ENCODE data around the gene OR10G3.

Gene OR10G3

GRCh38 chr14:21535545-21536417 lies 44.1 kb downstream of the OR10G3 start:
- DNase-seq (ENCODE audit: low spot score) = no peak

- DNase-seq (ENCODE audit: low spot score) = no peak
Observed at GRCh38 chr14:21534576-21534975, 45.3 kb downstream of the OR10G3 start.

GRCh38 chr14:21533294-21533693 lies 46.6 kb downstream of the OR10G3 start:
- DNase-seq (ENCODE audit: low spot score) = no peak

DNA sequence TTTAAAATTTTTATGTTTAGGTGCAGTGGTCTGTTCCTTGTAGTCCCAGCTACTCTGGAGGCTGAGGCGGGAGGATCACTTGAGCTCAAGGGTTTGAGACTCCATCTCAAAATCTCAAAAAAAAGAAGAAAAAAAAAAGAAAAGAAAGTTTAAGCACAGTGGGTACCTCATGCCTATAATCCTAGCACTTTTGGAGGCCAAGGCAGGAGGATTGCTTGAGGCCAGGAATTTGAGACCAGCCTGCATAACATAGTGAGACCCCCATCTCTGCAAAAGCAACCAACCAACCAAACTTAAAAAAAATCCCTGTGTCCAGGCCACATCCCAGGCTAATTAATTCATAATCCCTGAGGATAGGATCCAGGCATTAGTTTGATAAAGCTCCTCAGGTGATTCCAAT lies 50.4 kb downstream of the OR10G3 start:
- no peak for DNase-seq (ENCODE audit: low spot score)

GRCh38 chr14:21528381-21529348 lies 51.2 kb downstream of the OR10G3 start:
- no peak for DNase-seq (ENCODE audit: low spot score)

GRCh38 chr14:21527318-21527679 lies 52.6 kb downstream of the OR10G3 start:
- DNase-seq (ENCODE audit: low spot score) = no peak

- no peak for DNase-seq (ENCODE audit: low spot score)
Observed at GRCh38 chr14:21526672-21527317, 53.1 kb downstream of the OR10G3 start.

DNA sequence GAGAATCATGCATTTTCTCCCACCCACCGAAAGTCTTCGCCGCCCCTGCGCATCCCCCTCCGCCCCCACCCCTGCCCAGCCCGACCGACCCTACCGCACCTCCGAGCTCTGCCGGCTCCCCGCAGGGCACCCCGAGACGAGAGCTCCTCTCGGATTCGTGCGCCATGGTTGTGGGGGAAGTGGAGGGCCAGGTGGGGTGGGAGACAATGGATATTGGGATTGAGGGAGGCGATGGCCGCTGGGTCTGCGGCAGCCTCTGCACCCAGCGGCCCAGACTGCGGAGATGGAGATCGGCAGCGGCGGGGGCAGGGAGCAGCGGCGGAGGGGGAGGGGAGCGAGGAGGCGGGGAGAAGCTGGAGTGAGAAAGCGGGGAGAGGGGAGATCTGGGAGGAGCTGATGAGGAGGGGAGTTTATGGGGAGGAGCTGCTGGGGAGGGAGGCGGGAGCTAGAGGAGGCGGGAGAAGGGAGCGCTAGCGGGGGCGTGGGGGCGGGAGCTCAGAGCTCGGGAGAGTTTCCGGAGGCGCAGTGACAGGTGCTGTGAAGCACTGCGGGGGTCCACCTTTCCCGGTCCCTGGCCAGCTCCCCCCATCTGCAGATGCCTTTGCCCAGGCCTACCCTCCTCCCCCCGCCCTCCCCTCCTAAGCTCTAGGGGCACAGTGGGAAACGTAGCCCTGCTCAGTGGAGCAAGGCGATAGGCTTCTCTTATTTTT lies 53.8 kb downstream of the OR10G3 start, which contains the start of gene SALL2:
TSS of gene SALL2 (minus strand) at position 385 of the 710 bp plus-strand sequence. CDS start at position 166, 219 bp downstream.
- DNase-seq (ENCODE audit: low spot score) = peak; percentile 86

- DNase-seq (ENCODE audit: low spot score) = peak; percentile 26
Observed at GRCh38 chr14:21525571-21525961, 54.3 kb downstream of the OR10G3 start.

GRCh38 chr14:21524575-21525490 lies 55.0 kb downstream of the OR10G3 start:
- no peak for DNase-seq (ENCODE audit: low spot score)

- DNase-seq (ENCODE audit: low spot score) = no peak
Observed at GRCh38 chr14:21523203-21523602, 56.7 kb downstream of the OR10G3 start.

GRCh38 chr14:21521501-21521900 lies 58.4 kb downstream of the OR10G3 start:
- no peak for DNase-seq (ENCODE audit: low spot score)

GRCh38 chr14:21520767-21521166 lies 59.1 kb downstream of the OR10G3 start:
- DNase-seq (ENCODE audit: low spot score) = no peak

DNA sequence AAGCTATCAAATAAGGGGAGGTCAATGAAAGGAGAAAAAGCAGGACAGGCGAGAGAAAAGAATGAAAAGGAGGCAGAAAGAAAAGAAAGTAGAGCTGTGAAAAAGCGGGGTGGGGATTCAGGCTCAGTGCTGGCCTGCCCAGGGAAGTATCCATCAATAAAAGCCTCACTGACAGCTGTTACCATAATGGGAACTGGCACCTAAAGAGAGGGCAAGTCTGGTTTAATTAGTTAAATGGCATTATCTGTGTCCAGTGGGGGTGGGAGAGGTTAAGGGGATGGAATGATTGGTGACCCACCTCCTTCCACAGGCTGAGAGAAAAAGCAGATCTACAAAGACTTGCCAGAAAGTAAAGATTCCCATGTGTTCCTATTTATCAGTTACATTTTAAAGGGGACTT lies 61.2 kb downstream of the OR10G3 start:
- peak; percentile 54 for DNase-seq (ENCODE audit: low spot score)
